Prostate gland (tissue), 2 donors: Measurements from ENCODE around the gene CELF2.

Experiments
- POLR2A ChIP-seq: fragments of 450-650 bp; IDR thresholded peaks from one replicate; pipeline ENCODE4 v1.6.1; 2016; ENCODE audit warnings: antibody characterized with exemption, mild to moderate bottlenecking
- POLR2AphosphoS5 ChIP-seq: sonication (generic); formaldehyde crosslinking; IDR thresholded peaks from one replicate; pipeline ENCODE4 v1.6.1; 2017; ENCODE audit warnings: antibody characterized with exemption
- TF ChIP-seq, protein P1 (sequence below), 4 experiments: fragments of 200-600 bp in 2 of 4; fragments of 450-650 bp in 2 of 4; sonication (generic) in 2 of 4; IDR thresholded peaks; 1 replicate in 3 of 4; 2 replicates in 1 of 4; pipeline ENCODE4 v1.5.1; 2016 to 2019; ENCODE audit warnings: antibody characterized with exemption in 4 of 4, mild to moderate bottlenecking in 2 of 4, moderate library complexity in 2 of 4

DNA sequence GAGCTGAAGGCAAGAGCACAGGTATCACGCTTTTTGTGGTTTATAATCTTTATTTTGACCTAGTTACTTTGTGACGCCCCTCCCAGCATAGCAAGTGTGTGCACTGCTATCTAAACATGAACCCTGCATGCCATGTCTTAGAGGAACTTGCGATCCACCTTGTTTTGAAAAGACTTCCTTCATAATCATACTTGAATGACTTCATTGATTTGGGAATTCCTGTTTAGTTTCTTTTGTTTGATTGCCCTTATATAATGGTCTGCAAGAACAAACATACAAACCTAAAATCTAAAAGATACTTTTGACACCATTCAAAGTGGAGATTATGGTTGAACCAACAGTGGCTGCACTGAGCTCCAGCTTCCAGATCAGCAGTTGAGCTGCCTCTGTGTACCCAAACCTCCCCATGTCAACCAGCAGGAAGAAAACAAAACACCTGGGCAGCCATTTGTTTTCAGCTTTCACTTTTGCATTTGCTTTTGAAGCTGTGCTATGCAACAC, 132.6 kb downstream of the CELF2 start:
- TF ChIP-seq, protein P1, sequence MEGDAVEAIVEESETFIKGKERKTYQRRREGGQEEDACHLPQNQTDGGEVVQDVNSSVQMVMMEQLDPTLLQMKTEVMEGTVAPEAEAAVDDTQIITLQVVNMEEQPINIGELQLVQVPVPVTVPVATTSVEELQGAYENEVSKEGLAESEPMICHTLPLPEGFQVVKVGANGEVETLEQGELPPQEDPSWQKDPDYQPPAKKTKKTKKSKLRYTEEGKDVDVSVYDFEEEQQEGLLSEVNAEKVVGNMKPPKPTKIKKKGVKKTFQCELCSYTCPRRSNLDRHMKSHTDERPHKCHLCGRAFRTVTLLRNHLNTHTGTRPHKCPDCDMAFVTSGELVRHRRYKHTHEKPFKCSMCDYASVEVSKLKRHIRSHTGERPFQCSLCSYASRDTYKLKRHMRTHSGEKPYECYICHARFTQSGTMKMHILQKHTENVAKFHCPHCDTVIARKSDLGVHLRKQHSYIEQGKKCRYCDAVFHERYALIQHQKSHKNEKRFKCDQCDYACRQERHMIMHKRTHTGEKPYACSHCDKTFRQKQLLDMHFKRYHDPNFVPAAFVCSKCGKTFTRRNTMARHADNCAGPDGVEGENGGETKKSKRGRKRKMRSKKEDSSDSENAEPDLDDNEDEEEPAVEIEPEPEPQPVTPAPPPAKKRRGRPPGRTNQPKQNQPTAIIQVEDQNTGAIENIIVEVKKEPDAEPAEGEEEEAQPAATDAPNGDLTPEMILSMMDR (IDR thresholded peaks at IDR 0.05), result no peak
- TF ChIP-seq POLR2AphosphoS5, result no peak
- TF ChIP-seq POLR2A, result no peak
